RKO (cell line): ENCODE measurements around the gene MAD1L1.
"Not testable (repeated sequence)": the region's sequence is repeated elsewhere in the genome, so short reads cannot be mapped to it uniquely, and the experiment has no call there.

ENCODE experiments used
- DNase-seq: peaks from one replicate; pipeline ENCODE4 v3.0.0-alpha.2; 2016; ENCODE audit warnings: low spot score

MAD1L1 gene

DNA sequence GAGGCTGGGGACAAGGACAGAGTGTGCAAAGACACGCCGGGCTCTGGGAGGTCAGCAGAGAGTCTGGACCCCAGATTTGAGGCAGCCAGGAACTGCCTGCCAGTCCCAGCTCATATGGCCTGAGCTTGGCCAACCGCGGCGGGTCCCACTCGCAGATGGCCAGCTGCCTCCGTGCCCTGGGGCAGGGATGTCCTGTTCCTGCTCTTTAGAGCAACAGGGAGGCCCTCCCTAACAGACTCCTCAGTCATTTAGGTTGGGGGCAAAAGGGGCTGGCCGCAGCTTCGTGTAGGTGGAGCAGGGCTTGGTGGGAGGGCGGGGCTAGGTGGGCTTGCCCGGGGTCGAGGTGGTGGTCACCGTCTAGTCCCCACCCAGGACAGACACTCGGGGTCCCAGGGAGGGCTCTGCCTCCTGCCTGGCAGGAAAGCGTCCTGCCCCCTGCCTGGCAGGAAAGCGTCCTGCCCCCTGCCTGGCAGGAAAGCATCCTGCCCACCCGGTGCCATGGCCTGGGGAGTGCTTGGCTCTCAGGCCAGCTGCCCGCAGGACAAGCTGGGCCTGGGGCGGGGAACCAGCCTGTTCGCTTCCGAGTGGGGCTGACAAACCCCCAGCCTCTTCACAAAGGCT lies 393.7 kb downstream of the MAD1L1 start:
- DNase-seq = not testable (repeated sequence)

DNA sequence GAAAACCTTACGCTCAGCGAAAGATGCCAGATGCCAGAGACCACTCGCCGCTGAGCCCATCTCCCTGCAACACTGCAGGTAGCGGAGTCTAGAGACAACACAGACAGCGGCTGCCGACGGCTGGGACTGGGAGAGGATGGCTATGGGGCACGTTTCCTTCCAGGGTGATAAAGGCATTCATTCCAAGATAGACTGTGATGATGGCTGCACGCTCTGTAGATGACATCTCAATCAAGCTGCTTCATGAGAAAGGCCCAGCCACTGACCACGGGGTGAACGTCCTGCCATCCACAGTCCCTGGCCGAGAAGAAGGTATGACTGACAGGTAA lies 394.2 kb downstream of the MAD1L1 start:
- DNase-seq = not testable (repeated sequence)

DNA sequence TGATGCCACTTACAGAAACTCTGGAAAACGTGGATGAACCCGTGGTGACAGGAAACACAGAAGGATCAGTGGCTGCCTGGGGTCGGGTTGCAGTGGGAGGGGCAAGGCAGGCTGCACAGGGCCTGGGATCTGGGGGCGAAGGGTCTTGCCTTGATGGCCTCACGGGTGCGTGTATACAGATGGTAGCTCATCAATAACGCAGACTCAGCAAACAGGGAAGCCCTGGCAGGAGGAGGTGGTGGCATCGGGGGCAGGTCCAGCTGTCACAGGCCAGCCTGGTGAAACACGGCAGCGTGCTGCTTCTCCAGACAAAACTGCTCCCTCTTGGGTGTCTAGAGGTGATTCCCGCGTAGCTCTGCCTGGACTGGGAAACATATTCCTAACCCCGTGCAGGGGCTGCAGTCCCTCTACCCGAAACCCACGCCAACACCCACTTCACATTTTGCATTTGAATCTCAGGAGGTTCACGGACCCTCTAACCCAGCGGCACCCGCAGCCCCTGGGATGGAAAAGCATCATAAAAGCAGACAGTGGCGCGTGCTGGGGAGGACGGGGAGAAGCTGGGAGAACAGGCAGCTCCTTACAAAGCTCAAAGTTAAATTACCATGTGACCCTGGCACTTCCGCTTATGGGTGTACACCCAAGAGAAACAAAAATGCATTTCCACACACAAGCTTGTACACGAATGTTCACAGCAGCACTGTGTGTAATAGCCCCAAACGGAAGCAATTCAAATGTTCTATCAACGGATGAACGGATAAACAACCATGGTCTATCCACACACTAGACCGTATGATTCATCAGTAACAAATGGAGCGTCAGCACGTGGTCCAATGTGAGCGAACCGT lies 394.8 kb downstream of the MAD1L1 start:
- not testable (repeated sequence) for DNase-seq

DNA sequence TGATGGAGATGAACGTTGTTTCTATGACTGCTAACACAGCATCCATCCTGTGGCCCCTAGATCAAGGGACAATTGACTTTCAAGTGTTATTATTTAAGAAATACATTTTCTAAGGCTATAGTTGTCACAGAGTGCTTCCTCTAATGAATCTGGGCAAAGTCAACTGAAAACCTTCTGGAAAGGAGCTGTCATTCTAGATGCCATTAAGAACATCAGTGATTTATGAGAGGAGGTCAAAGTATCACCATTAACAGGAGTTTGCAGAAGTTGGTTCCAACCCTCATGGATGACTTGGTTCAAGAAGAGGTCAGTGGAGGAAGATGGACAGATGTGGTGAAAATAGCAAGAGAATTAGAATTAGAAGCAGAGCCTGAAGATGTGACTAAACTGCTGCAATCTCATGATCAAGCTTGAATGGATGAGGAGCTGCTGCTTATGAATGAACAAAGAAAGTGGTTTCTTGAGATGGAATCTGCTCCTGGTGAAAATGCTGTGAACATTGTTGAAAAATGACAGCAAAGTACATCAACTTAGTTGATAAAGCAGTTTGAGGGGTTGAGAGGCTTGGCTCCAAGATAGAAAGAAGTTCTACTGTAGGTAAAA lies 400.7 kb downstream of the MAD1L1 start:
- DNase-seq = not testable (repeated sequence)

DNA sequence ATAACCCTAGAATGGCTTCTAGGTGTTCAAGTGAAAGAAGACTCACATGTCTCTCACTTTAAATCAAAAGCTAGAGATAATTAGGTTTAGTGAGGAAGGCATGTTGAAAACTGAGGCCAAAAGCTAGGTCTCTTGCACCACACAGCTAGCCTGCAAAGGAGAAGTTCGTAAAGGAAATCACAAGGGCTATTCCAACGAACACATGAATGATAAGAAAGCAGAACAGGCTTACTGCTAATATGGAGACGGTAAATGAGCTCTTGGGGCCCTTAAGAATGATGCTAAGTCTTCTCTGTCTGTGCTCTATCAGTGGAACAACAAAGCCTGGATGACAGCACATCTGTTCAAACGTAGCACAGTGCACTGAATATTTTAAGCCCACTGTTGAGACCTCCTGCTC lies 401.3 kb downstream of the MAD1L1 start:
- not testable (repeated sequence) for DNase-seq

DNA sequence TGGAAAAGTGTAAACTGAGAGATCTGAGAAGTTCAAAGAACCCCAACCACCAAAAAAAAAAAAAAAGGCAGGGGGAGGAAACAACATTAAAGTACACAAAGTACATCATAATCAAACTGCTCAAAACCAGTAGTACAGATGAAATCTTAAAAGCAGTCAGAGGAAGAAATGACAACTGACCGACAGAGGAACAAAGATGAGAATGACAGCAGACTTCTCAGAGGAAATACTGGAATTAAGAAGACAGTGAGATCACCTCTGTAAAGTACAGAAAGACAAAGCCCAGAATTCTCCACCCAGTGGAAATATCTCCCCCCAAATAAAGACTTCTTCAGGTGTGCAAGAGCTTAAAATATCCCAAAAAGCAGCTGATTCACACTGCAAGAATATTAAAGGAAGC lies 403.1 kb downstream of the MAD1L1 start:
- not testable (repeated sequence) for DNase-seq

DNA sequence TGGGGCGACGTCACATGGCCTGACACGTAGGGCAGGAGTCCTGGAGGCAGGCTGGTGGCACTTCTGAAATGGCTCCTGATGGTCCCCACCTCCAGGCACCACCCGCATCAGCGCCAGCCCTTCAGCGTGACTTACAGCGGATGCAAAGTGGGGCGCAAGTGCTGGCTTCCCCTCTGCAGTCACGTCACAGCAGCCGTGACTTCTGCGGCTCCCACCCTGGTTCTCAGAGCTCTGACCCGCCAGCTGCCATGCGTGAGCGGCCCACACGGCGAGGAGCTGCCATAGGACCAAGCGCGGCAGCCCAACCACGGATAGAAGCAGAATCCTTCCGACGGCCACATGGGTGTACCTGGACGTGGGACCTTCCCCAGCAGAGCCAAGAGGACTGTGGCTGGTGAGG lies 403.6 kb downstream of the MAD1L1 start:
- no peak for DNase-seq

DNA sequence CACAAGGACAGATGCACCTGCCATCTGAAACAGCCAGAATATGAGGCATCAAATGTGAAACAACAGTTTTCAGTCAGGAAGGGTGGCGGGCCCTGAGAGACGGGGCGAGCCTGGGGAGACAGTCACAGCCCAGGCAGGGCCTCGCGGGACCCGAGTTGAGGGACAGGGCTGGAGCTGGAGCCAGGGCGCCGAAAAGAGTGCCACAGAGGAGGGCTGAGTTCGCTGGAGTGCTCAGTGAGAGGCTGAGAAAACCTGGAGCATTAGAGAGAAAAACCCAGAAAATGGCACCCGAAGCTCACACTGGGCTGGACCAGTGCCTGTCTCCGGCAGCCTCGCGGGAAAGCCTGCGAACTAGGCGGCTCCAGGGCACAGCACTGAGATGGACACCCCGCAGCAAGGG lies 404.6 kb downstream of the MAD1L1 start:
- DNase-seq = not testable (repeated sequence)

DNA sequence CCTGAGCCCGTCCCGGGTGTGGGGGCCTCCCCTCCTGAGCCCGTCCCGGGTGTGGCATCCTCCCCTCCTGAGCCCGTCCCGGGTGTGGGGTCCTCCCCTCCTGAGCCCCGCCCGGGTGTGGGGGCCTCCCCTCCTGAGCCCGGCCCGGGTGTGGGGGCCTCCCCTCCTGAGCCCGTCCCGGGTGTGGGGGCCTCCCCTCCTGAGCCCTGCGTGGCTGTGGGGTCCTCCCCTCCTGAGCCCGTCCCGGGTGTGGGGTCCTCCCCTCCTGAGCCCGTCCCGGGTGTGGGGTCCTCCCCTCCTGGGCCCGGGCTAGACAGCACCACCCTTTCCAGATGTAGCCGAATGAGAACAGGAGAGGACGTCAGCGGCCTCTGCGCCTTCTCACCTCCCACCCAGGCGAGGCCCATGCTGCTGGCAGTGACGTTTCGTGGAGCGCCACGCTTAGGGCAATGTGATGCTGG lies 405.2 kb downstream of the MAD1L1 start:
- DNase-seq = not testable (repeated sequence)

DNA sequence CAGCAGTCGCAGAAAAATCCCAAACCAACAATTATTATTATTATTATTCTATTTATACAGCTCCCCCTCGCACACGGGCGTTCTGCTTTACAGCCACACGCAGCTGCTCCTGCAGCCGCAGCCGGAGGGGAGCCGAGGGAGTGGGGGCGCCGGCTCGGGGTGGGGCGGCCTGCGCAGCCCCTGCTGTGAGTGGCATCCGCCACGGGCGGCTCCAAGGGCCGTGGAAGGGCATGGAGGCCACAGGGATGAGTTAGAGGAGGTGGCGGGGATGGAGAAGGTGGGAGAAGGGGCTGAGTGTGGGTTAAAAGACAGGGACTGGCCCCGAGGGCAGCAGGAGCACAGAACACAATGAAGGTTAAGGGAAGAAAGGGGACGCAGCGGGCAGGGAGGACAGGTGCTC lies 405.8 kb downstream of the MAD1L1 start:
- not testable (repeated sequence) for DNase-seq

DNA sequence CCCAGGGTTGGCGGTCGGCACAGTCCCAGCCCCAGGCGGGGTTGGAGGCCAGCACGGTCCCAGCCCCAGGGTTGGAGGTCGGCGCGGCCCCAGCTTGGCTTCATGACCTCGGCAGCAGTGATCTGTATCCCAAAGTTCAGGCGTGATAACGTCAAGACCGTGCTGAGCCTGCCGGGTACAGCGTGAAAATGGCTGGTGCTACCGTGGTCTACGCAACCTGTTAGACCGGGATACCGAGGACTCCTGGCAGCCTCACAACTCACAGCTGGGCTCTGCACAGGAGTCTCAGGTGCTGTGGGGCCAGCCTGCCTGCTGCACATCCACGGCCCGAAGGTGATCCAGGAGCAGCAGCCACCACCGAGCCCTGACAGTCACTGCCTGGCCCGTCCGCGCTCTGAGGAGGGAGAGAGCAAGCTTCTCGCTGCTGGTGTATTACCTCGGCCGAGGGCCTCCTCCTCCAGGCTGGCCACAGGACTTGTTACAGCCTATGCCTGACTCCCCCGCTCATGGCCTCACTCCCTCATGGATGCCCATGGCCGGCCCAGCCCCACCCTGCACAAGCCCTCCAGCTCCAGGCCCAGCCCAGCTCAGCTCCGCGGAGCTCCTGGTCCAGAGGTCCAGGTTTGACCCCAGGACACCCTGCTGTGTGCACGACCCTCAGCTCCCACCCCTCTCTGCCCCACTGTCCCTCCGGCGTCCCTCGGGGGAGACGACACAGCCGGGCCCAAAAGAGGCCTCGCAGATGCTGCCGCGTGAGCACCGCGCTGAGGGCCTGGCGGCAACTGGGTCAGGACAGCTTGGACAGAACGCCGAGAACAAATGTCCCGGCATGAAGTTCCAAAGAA lies 406.6 kb downstream of the MAD1L1 start:
- DNase-seq = no peak

DNA sequence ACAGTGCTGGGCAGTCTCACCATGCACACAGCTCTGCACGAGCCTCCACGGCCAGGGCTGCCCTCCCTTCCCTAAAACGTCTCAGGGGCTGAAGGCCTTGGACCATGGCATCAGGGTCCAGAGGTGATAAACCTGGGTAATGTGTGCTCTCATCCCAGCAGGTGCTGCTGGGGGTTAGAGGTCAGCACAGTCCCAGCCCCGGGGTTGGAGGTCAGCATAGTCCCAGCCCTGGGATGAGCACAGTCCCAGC lies 407.2 kb downstream of the MAD1L1 start:
- DNase-seq = not testable (repeated sequence)

DNA sequence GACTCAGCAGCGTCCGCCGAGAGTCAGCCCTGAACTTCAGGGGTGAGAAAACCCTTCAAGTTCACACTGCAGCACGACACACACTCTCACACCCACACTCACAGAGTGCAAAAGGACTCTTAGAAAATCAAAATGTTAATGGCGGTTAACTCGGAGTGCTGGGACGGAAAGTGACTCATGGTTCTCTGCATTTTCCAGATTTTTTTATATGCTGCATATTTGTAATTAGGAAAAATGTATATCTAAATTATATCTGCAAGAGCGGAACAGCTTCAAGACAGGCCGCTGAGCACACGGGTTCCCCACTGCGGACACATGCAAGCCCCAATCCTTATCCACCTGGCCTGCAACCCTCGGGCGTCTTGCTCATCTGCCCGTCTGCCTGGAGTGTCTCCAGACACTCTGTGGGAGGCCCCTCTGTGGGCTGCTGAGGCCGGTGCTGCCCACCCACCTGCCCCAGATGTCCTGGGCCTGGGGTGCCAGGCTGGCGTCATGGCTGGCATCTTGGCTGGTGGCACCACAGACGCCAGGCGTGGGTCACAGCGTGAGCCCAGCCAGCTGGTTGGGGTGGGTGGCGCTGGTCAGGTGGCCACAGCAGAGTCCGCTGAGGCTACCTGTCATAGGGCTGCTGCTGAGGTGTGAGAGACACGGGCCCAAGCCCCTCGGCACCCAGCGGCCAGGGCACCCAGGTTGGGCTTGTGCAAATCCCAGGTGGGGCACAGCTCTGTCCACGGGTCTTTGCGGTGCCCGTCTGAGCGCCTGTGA lies 407.7 kb downstream of the MAD1L1 start:
- DNase-seq = not testable (repeated sequence)

DNA sequence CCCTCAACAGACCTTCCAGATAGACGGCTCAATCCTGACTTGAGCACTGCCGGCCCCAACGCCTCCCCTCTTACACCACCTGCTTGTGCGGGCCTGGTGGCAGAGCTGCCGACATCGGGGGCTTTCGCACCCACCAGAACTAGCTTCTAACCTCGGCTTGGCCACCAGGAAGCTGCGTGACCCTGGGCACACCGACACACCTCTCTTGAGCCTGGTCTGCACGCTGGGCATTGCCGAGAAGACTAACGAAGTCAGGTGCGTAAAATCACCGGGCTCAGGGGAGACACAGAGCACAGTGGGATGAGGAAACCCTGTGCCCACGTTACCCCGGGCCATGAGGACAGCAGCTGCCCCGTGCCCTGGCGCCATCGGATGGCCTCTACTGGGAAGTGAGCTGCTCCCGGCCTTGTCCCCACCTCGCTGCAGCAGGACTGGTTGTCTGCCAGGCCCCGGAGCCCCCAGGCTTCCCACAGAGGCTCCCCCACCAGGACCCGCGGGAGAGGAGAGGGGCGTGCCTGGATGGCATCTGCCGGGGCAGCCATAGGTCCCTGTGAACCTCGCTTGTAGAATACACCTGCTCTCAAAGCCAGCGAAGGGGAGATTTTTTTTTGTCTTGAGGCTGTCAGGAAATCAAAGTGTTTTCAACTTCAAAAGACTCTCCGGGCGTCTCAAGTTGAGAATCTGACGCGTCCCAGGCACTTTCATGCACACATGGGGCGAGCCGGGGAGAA lies 408.4 kb downstream of the MAD1L1 start:
- not testable (repeated sequence) for DNase-seq

DNA sequence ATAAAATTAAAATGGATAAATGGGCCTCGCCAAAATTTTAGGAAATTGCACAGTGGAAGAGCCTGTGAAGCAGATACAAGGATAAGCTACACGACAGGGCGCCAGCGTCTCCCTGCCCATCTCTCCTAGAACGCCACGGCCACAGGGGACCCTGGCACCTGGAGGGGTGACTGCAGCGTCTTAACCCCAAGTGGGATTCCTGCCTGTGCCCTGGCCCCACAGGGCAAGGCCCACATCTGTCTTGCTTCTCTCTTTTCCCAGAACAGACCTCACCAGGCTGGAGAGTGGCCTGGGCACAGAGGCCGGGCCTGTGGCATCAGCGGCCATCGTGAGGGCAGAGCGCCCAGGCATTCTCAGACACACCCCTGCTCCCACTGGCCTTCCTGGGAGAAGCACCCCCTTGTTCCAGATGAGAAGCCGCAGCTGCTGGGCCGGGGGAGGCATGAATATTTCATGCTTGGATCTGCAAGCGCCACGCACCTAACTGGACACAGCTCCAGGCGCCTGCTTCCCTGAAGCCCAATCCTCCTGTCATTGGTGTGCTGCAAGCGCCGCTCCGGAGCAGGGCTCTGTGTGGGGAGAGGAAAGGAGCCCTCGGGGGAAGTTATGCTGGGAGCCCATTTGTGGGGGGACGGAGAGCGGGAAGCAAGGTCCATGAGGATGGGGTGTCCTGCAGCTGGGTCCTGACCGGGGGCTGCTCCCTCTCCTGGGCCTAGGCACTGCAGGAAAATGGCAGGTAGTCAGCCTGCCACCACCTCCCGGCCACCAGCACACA lies 409.2 kb downstream of the MAD1L1 start:
- no peak for DNase-seq

DNA sequence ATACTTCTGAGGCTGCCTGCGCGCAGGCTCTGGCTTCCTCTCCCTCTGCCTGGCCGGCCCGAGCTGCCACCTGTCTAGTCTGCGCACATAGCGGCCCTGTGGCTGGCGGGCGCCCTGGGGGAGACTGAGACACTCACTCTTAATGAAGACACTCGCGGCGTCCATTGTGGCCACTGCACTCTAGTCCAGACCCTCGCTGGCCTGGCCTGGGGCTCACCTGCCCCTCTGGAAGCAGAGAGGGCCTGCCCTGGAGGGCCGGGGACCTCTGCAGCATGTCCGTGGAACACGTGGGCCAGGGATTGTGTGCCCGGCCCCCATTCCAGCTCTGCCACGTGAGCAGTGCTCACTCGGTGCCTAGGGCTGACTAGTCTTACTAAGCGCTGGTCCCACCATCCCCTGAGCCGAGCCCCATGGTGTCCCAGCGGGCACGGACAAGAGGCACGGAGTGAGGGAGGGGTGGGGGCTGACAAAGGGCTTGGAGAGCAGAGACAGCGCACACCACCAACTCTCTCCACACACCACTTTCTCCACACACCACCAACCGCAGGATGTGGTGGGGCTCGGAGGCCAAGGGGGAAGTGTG lies 413.4 kb downstream of the MAD1L1 start:
- no peak for DNase-seq

DNA sequence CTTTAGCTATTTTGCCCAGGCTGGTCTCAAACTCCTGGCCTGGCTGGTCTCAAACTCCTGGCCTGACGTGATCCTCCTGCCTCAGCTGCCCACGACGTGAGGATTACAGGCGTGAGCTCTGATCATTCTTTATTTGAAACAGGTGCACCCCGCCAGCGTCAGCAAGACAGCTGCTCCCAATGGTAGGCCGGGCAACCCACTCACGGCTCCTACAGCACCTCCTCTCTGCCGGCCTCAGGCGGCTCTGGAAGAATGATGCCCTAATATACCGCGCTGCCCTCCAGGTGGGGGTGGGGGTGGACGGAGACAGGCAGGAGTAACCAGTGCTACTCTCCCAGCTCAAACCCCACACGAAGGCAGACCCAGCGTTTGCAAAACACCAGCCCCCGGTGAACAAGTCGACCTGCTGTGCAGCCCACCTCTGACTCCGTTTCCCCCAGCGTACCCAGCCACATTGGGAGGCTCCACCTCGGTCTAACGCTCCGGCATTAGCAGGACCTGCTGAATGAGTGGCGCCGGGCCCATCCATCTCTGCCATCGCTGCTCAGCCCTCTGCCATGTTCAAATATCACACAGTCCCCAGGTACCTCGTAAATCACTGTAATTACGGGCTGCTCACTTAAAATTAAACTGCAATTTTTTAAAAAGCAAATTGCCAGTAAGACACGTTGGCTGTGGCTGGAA lies 414.0 kb downstream of the MAD1L1 start:
- DNase-seq = no peak

DNA sequence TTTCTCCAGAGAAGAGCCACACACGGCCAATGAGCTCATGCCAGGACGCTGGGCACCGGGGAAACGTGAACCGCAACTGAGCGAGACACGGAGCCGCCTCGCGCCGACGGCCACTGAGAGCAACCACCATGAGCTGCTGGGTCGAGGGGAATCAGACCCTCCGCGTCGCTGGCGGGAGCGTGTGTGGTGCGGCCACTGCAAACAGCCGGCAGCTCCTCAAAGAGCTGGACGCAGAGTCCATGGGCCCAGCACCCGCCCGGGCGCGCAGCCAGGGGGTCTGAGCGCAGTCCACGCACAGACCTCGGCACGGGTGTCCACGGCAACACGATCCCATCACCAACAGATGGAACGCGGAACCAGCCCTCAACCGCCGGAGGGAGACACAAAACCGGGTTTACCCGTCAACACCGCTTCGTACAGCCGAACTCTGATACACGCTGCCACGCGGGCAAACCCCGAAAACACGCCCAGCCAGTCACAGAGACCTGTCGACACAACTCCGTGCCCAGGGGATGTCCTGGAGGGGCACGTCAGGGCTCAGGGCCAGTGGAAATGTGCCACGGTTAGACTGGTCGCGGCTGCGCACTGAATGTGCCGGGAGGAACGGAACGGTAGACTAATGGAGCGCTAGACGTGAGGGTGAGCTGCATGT lies 415.6 kb downstream of the MAD1L1 start:
- no peak for DNase-seq

DNA sequence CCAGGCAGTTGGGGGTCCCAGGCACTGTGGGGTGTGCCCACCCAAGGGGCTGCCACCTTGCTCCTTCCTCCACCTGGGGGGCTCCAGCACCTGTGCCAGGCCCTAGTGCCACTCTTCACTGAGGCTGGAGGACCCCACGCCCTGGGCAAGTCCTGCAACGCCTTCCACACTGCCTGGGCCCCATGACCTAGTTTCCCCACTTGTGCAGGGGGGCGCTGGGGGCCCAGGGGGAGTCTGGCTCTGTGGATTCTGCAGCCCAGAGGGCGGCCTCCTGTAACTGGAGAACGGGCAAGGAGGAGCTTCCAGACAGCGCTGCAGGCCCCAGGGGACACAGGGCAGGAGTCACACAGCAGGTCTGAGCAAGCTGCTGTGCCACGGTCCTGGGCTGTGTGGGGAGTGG lies 416.3 kb downstream of the MAD1L1 start:
- not testable (repeated sequence) for DNase-seq
